T-cell (primary cell): Measurements from ENCODE around the gene CRYBG2. TPM values are rescaled to one million over a fixed set of nuclear protein-coding genes. Genes with fewer than 3 reads are reported as not detected.
"Not testable (repeated sequence)": the region's sequence is repeated elsewhere in the genome, so short reads cannot be mapped to it uniquely, and the experiment has no call there.

ENCODE experiments used
- ATAC-seq, 4 experiments: fragments of 200-7000 bp in 3 of 4; fragments of 150-1000 bp in 1 of 4; cut with Tn5 transposase; replicated peaks in 1 of 4; 1 replicate in 3 of 4; 2 replicates in 1 of 4; pipeline ENCODE4 v1.10.0; 2021; ENCODE audit warnings: moderate library complexity in 3 of 4, mild to moderate bottlenecking in 2 of 4, moderate number of reproducible peaks in 1 of 4
- CTCF ChIA-PET, 2 donors: fragments of 300-600 bp; sonication (Branson Sonifier 250); formaldehyde crosslinking; loops; one replicate each; lab custom pipeline; 2022; ENCODE audit warnings: antibody characterized with exemption in 2 of 2; lab: Charles Lee
- POLR2A ChIA-PET, 2 donors: fragments of 300-600 bp; sonication (Branson Sonifier 250); formaldehyde crosslinking; loops; one replicate each; lab custom pipeline; 2022; ENCODE audit warnings: antibody characterized with exemption in 2 of 2; lab: Charles Lee
- DNase-seq, 35 experiments: peaks; one replicate each; pipeline versions ENCODE4 v3.0.0 to v3.0.0-alpha.2; 2013 to 2023
- H3K27ac ChIP-seq: one replicate; pipeline ENCODE4 v1.5.1; 2013; ENCODE audit warnings: low read length
- H3K27me3 ChIP-seq, 2 experiments: replicated peaks in 1 of 2; 1 replicate in 1 of 2; 2 replicates in 1 of 2; pipeline versions ENCODE4 v1.6.1 to v1.7.0; 2013; ENCODE audit warnings: low read length in 1 of 2, mixed read lengths in 1 of 2; ENCODE audit not compliant: control insufficient read depth in 2 of 2, insufficient read depth in 2 of 2; ENCODE audit errors: extremely low read depth in 1 of 2
- H3K36me3 ChIP-seq, 2 donors: 1 replicate in 1 of 2; 2 replicates in 1 of 2; pipeline versions ENCODE4 v1.6.1 to v1.7.0; 2013; ENCODE audit warnings: low read length in 1 of 2; ENCODE audit not compliant: control insufficient read depth in 2 of 2, insufficient read depth in 1 of 2; ENCODE audit errors: extremely low read depth in 1 of 2
- H3K4me1 ChIP-seq, 2 experiments: 1 replicate in 1 of 2; 2 replicates in 1 of 2; pipeline versions ENCODE4 v1.6.1 to v1.7.0; 2013; ENCODE audit warnings: low read length in 2 of 2, mixed read lengths in 1 of 2; ENCODE audit not compliant: insufficient read depth in 2 of 2, control insufficient read depth in 1 of 2; ENCODE audit errors: extremely low read depth in 1 of 2
- H3K4me3 ChIP-seq, 2 donors: 1 replicate in 1 of 2; 2 replicates in 1 of 2; pipeline versions ENCODE4 v1.5.1 to v1.7.0; 2013; ENCODE audit warnings: mild to moderate bottlenecking in 2 of 2, low read length in 1 of 2, moderate library complexity in 1 of 2; ENCODE audit not compliant: control insufficient read depth in 1 of 2; ENCODE audit errors: extremely low read depth in 1 of 2
- H3K9me3 ChIP-seq: 2 replicates; pipeline ENCODE4 v1.7.0; 2013
- H3K27ac Mint-ChIP-seq, 2 donors: one replicate each; pipeline ENCODE4 v1.8.0; 2020 to 2021; ENCODE audit warnings: mild to moderate bottlenecking in 2 of 2, mixed read lengths in 2 of 2
- H3K27me3 Mint-ChIP-seq, 2 donors: one replicate each; pipeline ENCODE4 v1.8.0; 2021 to 2022; ENCODE audit warnings: mixed read lengths in 2 of 2
- H3K36me3 Mint-ChIP-seq: one replicate; pipeline ENCODE4 v1.8.0; 2021; ENCODE audit warnings: mixed read lengths
- H3K4me1 Mint-ChIP-seq, 3 donors: one replicate each; pipeline ENCODE4 v1.8.0; 2020 to 2022; ENCODE audit warnings: mixed read lengths in 3 of 3, mild to moderate bottlenecking in 1 of 3
- H3K4me3 Mint-ChIP-seq, 3 donors: one replicate each; pipeline ENCODE4 v1.8.0; 2020 to 2022; ENCODE audit warnings: mild to moderate bottlenecking in 3 of 3, mixed read lengths in 3 of 3, moderate library complexity in 3 of 3
- H3K9me3 Mint-ChIP-seq, 3 donors: one replicate each; pipeline ENCODE4 v1.8.0; 2020 to 2022; ENCODE audit warnings: mixed read lengths in 3 of 3
- WGBS: methylation state at CpG from one replicate; pipeline ENCODE4 v1.1.5; 2013; ENCODE audit warnings: missing lambda C conversion rate; ENCODE audit not compliant: insufficient coverage; 5-methylcytosine and 5-hydroxymethylcytosine counted together
- total RNA-seq, 35 experiments: library from RNA in 6 of 35; stranded (reverse) in 6 of 35; fragments of 120-200 nt in 1 of 35; gene quantifications; one replicate each; pipeline versions ENCODE4 v1.2.1 to v1.2.4 and lab custom pipeline; 2013 to 2026

Gene CRYBG2
- total RNA-seq, 5 donors from 2014 or later (not counting 1 experiment from before 2014, with no cell fraction given): 3.0 to 7.3 (median 5.1) TPM

- WGBS: 50% methylated on average over 1 of the region's 2 CpGs
- Histone ChIP-seq H3K27ac (peak overlapping the region; percentile 25), H3K36me3 (peaks cover 0 to 22% of the 10 kb centered on the region in 2 donors), H3K9me3 (no peaks in the 10 kb centered on the region), H3K4me1 (peaks cover 47 to 74% of the 10 kb centered on the region in 2 experiments), H3K4me3 (peak overlapping the region; percentile 89 to 96), H3K27me3 (no peaks in the 10 kb centered on the region)
- DNase-seq (no peak), ATAC-seq (no peak)
- Mint-ChIP-seq H3K4me3 (peak overlapping the region; percentile 88 to 99 (median 99)), H3K9me3 (no peaks in the 10 kb centered on the region), H3K4me1 (peaks cover 65 to 76% (median 74%) of the 10 kb centered on the region in 3 donors), H3K27ac (peak overlapping the region; percentile 90 to 92), H3K36me3 (peaks cover 26% of the 10 kb centered on the region), H3K27me3 (no peaks in the 10 kb centered on the region)
- POLR2A ChIA-PET: interaction anchor here (0.8 to 1.0 kb wide), 3 partner anchors 11 to 46 kb away, joined by 3 read pairs; no protein-coding TSS in a partner anchor
- CTCF ChIA-PET: interaction anchor here (0.6 to 3.5 kb wide), 7 partner anchors 9 to 111 kb away, joined by 3 to 21 read pairs (median 5); partner anchors contain the start of gene UBXN11 (in 1 of the 2)
These were observed 36.8 kb downstream of the CRYBG2 start for GRCh38 chr1:26317146-26317545.

GRCh38 chr1:26315874-26316850 is 37.8 kb downstream of the CRYBG2 start:
- Histone ChIP-seq H3K27me3 (no peaks in the 10 kb centered on the region), H3K27ac (peak overlapping the region; percentile 22), H3K9me3 (no peaks in the 10 kb centered on the region), H3K4me3 (peak overlapping the region in 1 of 2 donors; percentile 12), H3K4me1 (peaks cover 41 to 64% of the 10 kb centered on the region in 2 experiments), H3K36me3 (peaks cover 0 to 12% of the 10 kb centered on the region in 2 donors)
- H3K4me1 Mint-ChIP-seq: peaks cover 59 to 71% (median 69%) of the 10 kb centered on the region in 3 donors
- H3K4me3 Mint-ChIP-seq: peak overlapping the region; percentile 18 to 99 (median 63)
- no peaks in the 10 kb centered on the region for H3K27me3 Mint-ChIP-seq
- H3K9me3 Mint-ChIP-seq: no peaks in the 10 kb centered on the region
- 17% methylated on average over 1 of the region's 8 CpGs for WGBS
- ChIA-PET POLR2A (interaction anchor here (0.6 to 0.7 kb wide), 2 partner anchors 20 to 42 kb away, joined by 4 to 5 read pairs; no protein-coding TSS in a partner anchor), CTCF (interaction anchor here (0.6 to 3.5 kb wide), 6 partner anchors 8 to 474 kb away, joined by 3 to 21 read pairs (median 5); partner anchors contain the start of gene SH3BGRL3 (in 1 of the 2))
- H3K36me3 Mint-ChIP-seq: peaks cover 21% of the 10 kb centered on the region
- ATAC-seq (no peak), DNase-seq (no peak)
- H3K27ac Mint-ChIP-seq: peak overlapping the region; percentile 90 to 92

GRCh38 chr1:26314501-26314900 is 39.4 kb downstream of the CRYBG2 start:
- ChIA-PET POLR2A (interaction anchor here (0.9 to 1.0 kb wide), 2 partner anchors 30 to 33 kb away, joined by 3 to 4 read pairs; no protein-coding TSS in a partner anchor), CTCF (interaction anchor here (0.6 to 1.7 kb wide), 8 partner anchors 29 to 1576 kb away, joined by 3 to 5 read pairs (median 4); partner anchors contain the start of gene SH3BGRL3 (in 1 of the 2))
- H3K27me3 Mint-ChIP-seq: no peaks in the 10 kb centered on the region
- peaks cover 13% of the 10 kb centered on the region for H3K36me3 Mint-ChIP-seq
- H3K4me3 ChIP-seq: no peak overlapping the region
- peak overlapping the region; percentile 90 to 92 for H3K27ac Mint-ChIP-seq
- no peak for DNase-seq
- H3K4me1 Mint-ChIP-seq: peaks cover 50 to 56% (median 56%) of the 10 kb centered on the region in 3 donors
- peaks cover 37 to 51% of the 10 kb centered on the region in 2 experiments for H3K4me1 ChIP-seq
- H3K9me3 Mint-ChIP-seq: no peaks in the 10 kb centered on the region
- H3K4me3 Mint-ChIP-seq: peak overlapping the region in 1 of 3 donors; percentile 99
- ATAC-seq: no peak
- H3K27ac ChIP-seq: peak overlapping the region; percentile 43
- no peaks in the 10 kb centered on the region for H3K27me3 ChIP-seq
- H3K9me3 ChIP-seq: no peaks in the 10 kb centered on the region
- WGBS: no CpG with 5 or more reads among the region's 5 CpGs
- H3K36me3 ChIP-seq: no peaks in the 10 kb centered on the region

- DNase-seq: peak in 1 of 35 experiments; percentile 27
- ChIA-PET POLR2A (interaction anchor here (0.6 to 1.2 kb wide), 8 partner anchors 10 to 1492 kb away, joined by 3 to 10 read pairs (median 4); partner anchors contain the start of gene CD52 (in 2 of the 2)), CTCF (interaction anchor here (0.6 to 2.7 kb wide), 10 partner anchors 9 to 112 kb away, joined by 3 to 13 read pairs (median 6); partner anchors contain the start of gene CD52 (in 1 of the 2))
- H3K36me3 Mint-ChIP-seq, H3K27me3 Mint-ChIP-seq, H3K9me3 Mint-ChIP-seq, H3K9me3 ChIP-seq, H3K27me3 ChIP-seq, H3K36me3 ChIP-seq, ATAC-seq: not testable (repeated sequence)
- H3K4me3 Mint-ChIP-seq: peak overlapping the region; percentile 95 to 99 (median 99)
- Histone ChIP-seq H3K4me1 (peaks cover 28 to 46% of the 10 kb centered on the region in 2 experiments), H3K4me3 (peak overlapping the region in 1 of 2 donors; percentile 74), H3K27ac (peak overlapping the region; percentile 72)
- 71% methylated on average over 14 of the region's 21 CpGs for WGBS
- H3K4me1 Mint-ChIP-seq: peaks cover 36 to 45% (median 41%) of the 10 kb centered on the region in 3 donors
- peak overlapping the region; percentile 95 to 99 for H3K27ac Mint-ChIP-seq
These were observed 45.7 kb downstream of the CRYBG2 start for GRCh38 chr1:26307966-26308899.

GRCh38 chr1:26307363-26307781 is 46.6 kb downstream of the CRYBG2 start:
- peak overlapping the region; percentile 95 to 99 (median 99) for H3K4me3 Mint-ChIP-seq
- H3K36me3 Mint-ChIP-seq: no peaks in the 10 kb centered on the region
- peak overlapping the region; percentile 95 to 99 for H3K27ac Mint-ChIP-seq
- no peaks in the 10 kb centered on the region for H3K27me3 Mint-ChIP-seq
- whole genome bisulfite sequencing: no CpG with 5 or more reads among the region's 6 CpGs
- Histone ChIP-seq H3K27me3 (no peaks in the 10 kb centered on the region), H3K9me3 (no peaks in the 10 kb centered on the region), H3K36me3 (no peaks in the 10 kb centered on the region), H3K4me1 (peaks cover 28 to 42% of the 10 kb centered on the region in 2 experiments), H3K27ac (peak overlapping the region; percentile 67), H3K4me3 (peak overlapping the region; percentile 54 to 74)
- POLR2A ChIA-PET: interaction anchor here (0.5 to 1.2 kb wide), 7 partner anchors 11 to 181 kb away, joined by 3 to 10 read pairs (median 4); partner anchors contain the start of gene CD52 (in 2 of the 2)
- CTCF ChIA-PET: interaction anchor here (0.7 to 2.7 kb wide), 8 partner anchors 10 to 48 kb away, joined by 3 to 13 read pairs (median 6); partner anchors contain the start of gene CD52 (in 1 of the 2)
- peak in 5 of 35 experiments; percentile 24 to 67 (median 32) for DNase-seq
- peaks cover 33 to 42% (median 37%) of the 10 kb centered on the region in 3 donors for H3K4me1 Mint-ChIP-seq
- no peaks in the 10 kb centered on the region for H3K9me3 Mint-ChIP-seq
- peak; percentile 9 to 56 (median 30) for ATAC-seq
